Brain microvascular endothelial cell (primary cell): ENCODE data around the gene KLK12.

Source experiments
- DNase-seq: peaks from one replicate; pipeline ENCODE4 v3.0.0-alpha.2; 2020
- H3K27ac ChIP-seq: fragments of 250-450 bp; sonication (Bioruptor Pico); 2 replicates; pipeline ENCODE4 v1.5.1; 2020; ENCODE audit warnings: mild to moderate bottlenecking, moderate library complexity
- H3K27me3 ChIP-seq: fragments of 250-450 bp; sonication (Bioruptor Pico); replicated peaks from 2 replicates; pipeline ENCODE4 v1.5.1; 2020; ENCODE audit warnings: mild to moderate bottlenecking
- H3K36me3 ChIP-seq: fragments of 250-450 bp; sonication (Bioruptor Pico); replicated peaks from 2 replicates; pipeline ENCODE4 v1.5.1; 2020; ENCODE audit warnings: mild to moderate bottlenecking
- H3K4me3 ChIP-seq: 2 replicates; pipeline ENCODE4 v1.5.1; 2011; ENCODE audit warnings: low read depth, mild to moderate bottlenecking, control low read depth, low read length, moderate library complexity
- in situ Hi-C: cut with HindIII; loops from 2 replicates; pipeline ENCODE4 v1.10.0; 2017; ENCODE audit warnings: low sequenced_read_pairs, low pct_ligation_motif_present
- TF ChIP-seq, protein P1 (sequence below): IDR thresholded peaks from 2 replicates; pipeline ENCODE4 v1.5.1; 2011; ENCODE audit warnings: low read depth, mild to moderate bottlenecking, moderate library complexity, low read length, control low read depth, inconsistent platforms; ENCODE audit errors: missing control alignments

Gene KLK12

GRCh38 chr19:51018745-51019543 is 15.9 kb downstream of the KLK12 start:
- TF ChIP-seq, protein P1, sequence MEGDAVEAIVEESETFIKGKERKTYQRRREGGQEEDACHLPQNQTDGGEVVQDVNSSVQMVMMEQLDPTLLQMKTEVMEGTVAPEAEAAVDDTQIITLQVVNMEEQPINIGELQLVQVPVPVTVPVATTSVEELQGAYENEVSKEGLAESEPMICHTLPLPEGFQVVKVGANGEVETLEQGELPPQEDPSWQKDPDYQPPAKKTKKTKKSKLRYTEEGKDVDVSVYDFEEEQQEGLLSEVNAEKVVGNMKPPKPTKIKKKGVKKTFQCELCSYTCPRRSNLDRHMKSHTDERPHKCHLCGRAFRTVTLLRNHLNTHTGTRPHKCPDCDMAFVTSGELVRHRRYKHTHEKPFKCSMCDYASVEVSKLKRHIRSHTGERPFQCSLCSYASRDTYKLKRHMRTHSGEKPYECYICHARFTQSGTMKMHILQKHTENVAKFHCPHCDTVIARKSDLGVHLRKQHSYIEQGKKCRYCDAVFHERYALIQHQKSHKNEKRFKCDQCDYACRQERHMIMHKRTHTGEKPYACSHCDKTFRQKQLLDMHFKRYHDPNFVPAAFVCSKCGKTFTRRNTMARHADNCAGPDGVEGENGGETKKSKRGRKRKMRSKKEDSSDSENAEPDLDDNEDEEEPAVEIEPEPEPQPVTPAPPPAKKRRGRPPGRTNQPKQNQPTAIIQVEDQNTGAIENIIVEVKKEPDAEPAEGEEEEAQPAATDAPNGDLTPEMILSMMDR, result no peak
- H3K27ac ChIP-seq, result no peak overlapping the region

GRCh38 chr19:51016798-51017683 is 17.8 kb downstream of the KLK12 start:
- in situ Hi-C loops, result no loop called here
- DNase-seq, result peak; percentile 14

More at GRCh38 chr19:51018745-51019543, 15.9 kb downstream of the KLK12 start:
- Histone ChIP-seq H3K27me3 (peaks cover 22% of the 10 kb centered on the region), H3K36me3 (no peaks in the 10 kb centered on the region), H3K4me3 (no peak overlapping the region)
- in situ Hi-C loops, result no loop called here
- no peak for DNase-seq

GRCh38 chr19:51015691-51016267 is 19.0 kb downstream of the KLK12 start:
- Histone ChIP-seq H3K27ac (no peak overlapping the region), H3K27me3 (peaks cover 22% of the 10 kb centered on the region), H3K36me3 (no peaks in the 10 kb centered on the region), H3K4me3 (no peak overlapping the region)
- TF ChIP-seq, protein P1, result no peak
- DNase-seq, result no peak
- in situ Hi-C loops, result no loop called here

More at GRCh38 chr19:51016798-51017683, 17.8 kb downstream of the KLK12 start:
- TF ChIP-seq, protein P1, result peak; percentile 79
- Histone ChIP-seq H3K4me3 (no peak overlapping the region), H3K27ac (no peak overlapping the region), H3K27me3 (peaks cover 22% of the 10 kb centered on the region), H3K36me3 (no peaks in the 10 kb centered on the region)

DNA sequence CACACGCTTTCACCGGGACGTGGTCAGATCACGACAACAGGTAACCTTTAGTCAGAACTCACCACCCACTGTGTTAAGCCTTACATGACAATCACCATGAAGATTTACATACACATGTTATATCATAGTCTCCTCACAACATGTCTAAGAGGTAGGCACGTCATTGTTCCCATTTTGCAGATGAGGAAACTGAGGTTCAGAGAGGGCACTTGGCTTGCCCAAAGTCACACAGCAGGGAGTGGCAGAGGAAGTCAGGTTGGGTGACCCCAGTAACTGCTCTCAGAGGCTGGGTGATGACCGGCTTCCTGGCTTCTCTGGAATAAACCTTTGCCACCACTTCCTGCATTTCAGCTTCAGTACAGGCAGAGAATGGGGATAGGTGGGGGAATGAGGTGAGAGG is 20.6 kb downstream of the KLK12 start:
- TF ChIP-seq, protein P1, result no peak
- Histone ChIP-seq H3K27ac (no peak overlapping the region), H3K4me3 (no peak overlapping the region), H3K36me3 (no peaks in the 10 kb centered on the region), H3K27me3 (peaks cover 19% of the 10 kb centered on the region)
- DNase-seq, result no peak
- in situ Hi-C loops, result no loop called here

DNA sequence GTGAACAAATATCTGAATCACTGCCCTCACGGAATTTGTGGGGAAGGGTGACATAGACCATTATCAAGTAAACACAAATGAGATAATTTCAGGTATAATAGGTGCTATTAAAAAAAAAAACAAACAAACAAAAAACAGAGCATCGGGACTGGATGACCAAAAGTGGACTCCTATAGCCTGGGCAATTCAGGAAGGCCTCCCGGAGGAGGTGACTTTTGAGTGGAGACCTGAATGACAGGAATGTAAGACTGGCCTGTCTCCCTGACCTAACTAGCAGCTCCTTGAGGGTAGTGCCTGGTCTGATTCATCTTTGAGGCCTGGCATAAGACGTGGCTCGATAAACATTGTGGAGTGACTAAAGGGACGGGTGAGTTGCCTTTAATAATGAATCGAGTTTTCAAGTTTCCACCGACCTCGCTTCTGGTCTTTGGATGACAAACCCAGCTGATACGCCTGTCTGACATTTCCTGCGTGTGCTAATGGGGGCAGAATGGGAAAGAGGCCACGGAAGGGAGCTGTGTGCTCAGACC is 22.1 kb downstream of the KLK12 start:
- no peaks in the 10 kb centered on the region for H3K36me3 ChIP-seq
- TF ChIP-seq, protein P1, result no peak
- H3K27me3 ChIP-seq, result peaks cover 9% of the 10 kb centered on the region
- H3K4me3 ChIP-seq, result no peak overlapping the region
- no peak overlapping the region for H3K27ac ChIP-seq
- in situ Hi-C loops, result no loop called here
- DNase-seq, result no peak
